ENCODE data around the gene MFN2.

Gene MFN2

GRCh38 chr1:11960715-11961114 is 19.5 kb upstream of the MFN2 start:
- no peak for DNase-seq

GRCh38 chr1:11961230-11961629 is 19.0 kb upstream of the MFN2 start:
- DNase-seq, result no peak

- no peak for DNase-seq
Measured at GRCh38 chr1:11963622-11964021, 16.6 kb upstream of the MFN2 start.

- DNase-seq, result no peak
Measured at GRCh38 chr1:11964656-11965055, 15.6 kb upstream of the MFN2 start.

GRCh38 chr1:11967028-11967547 is 13.2 kb upstream of the MFN2 start:
- peak; percentile 78 for DNase-seq

- no peak for DNase-seq
Measured at GRCh38 chr1:11970441-11971185, 9.6 kb upstream of the MFN2 start.

GRCh38 chr1:11977625-11978024 is 2.6 kb upstream of the MFN2 start:
- no peak for DNase-seq

GRCh38 chr1:11978301-11978700 is 1.9 kb upstream of the MFN2 start:
- DNase-seq, result no peak

GRCh38 chr1:11979028-11979850 is 1.0 kb upstream of the MFN2 start:
- no peak for DNase-seq

GRCh38 chr1:11980676-11980972 is 380 bp downstream of the MFN2 start:
- no peak for DNase-seq

- DNase-seq, result no peak
Measured at GRCh38 chr1:11981378-11982009, 1.2 kb downstream of the MFN2 start.

GRCh38 chr1:11982010-11982392 is 1.8 kb downstream of the MFN2 start:
- no peak for DNase-seq

GRCh38 chr1:11984121-11984520 is 3.9 kb downstream of the MFN2 start:
- DNase-seq, result no peak

GRCh38 chr1:11984576-11984975 is 4.3 kb downstream of the MFN2 start:
- DNase-seq, result no peak

- no peak for DNase-seq
Measured at GRCh38 chr1:11985171-11985570, 4.9 kb downstream of the MFN2 start.

- no peak for DNase-seq
Measured at GRCh38 chr1:11985851-11986250, 5.6 kb downstream of the MFN2 start.

- DNase-seq, result no peak
Measured at GRCh38 chr1:11989669-11990068, 9.4 kb downstream of the MFN2 start.

- no peak for DNase-seq
Measured at GRCh38 chr1:11990303-11991032, 10.2 kb downstream of the MFN2 start.

GRCh38 chr1:11991969-11992676 is 11.9 kb downstream of the MFN2 start:
- no peak for DNase-seq

GRCh38 chr1:11997081-11997850 is 17.0 kb downstream of the MFN2 start:
- no peak for DNase-seq

- DNase-seq, result no peak
Measured at GRCh38 chr1:11998636-11999035, 18.4 kb downstream of the MFN2 start.

- no peak for DNase-seq
Measured at GRCh38 chr1:11999236-11999635, 19.0 kb downstream of the MFN2 start.

Measured in DMS 273 treated with DMSO at 0.1 percent for 48 hours (cell line).